Fibroblast of lung (primary cell): ENCODE measurements around the gene NCOA5.

Experiments used
- CTCF ChIP-seq, 2 donors: IDR thresholded peaks in 1 of 2; conservative IDR thresholded peaks in 1 of 2; 1 replicate in 1 of 2; 2 replicates in 1 of 2; pipeline ENCODE4 v1.5.1; 2011 to 2012; ENCODE audit warnings: low read length in 2 of 2, control low read depth in 1 of 2, inconsistent platforms in 1 of 2, low read depth in 1 of 2, mild to moderate bottlenecking in 1 of 2
- EZH2 ChIP-seq: IDR thresholded peaks from 2 replicates; pipeline ENCODE4 v1.5.1; 2012; ENCODE audit warnings: low read length, control low read depth, mild to moderate bottlenecking; ENCODE audit errors: missing control alignments

GRCh38 chr20:46108435-46108841, 18.7 kb upstream of the NCOA5 start:
- TF ChIP-seq CTCF (conservative IDR thresholded peaks at IDR 0.05 in 1 of 2, IDR thresholded peaks at IDR 0.05 in 1 of 2; ENCODE audit: low read depth in 1 of 2, low read length in 2 of 2), result no peak
- no peak for TF ChIP-seq EZH2
